Loucy (cell line): ENCODE data around the gene DLG1.

Experiments
- H2AFZ ChIP-seq: fragments of 200-600 bp; sonication (generic); 2 replicates; pipeline ENCODE4 v1.6.0; 2016; ENCODE audit warnings: antibody characterized with exemption, mild to moderate bottlenecking, low read length, moderate library complexity
- H3F3A ChIP-seq: fragments of 200-600 bp; 2 replicates; pipeline ENCODE4 v1.6.0; 2016; ENCODE audit warnings: antibody characterized with exemption, low read depth, mild to moderate bottlenecking
- H3K27me3 ChIP-seq: fragments of 200-600 bp; sonication (generic); 2 replicates; pipeline ENCODE4 v1.6.1; 2014; ENCODE audit warnings: low read length, mild to moderate bottlenecking; ENCODE audit not compliant: insufficient read depth, poor library complexity, severe bottlenecking
- H3K36me3 ChIP-seq: fragments of 200-600 bp; sonication (generic); 2 replicates; pipeline ENCODE4 v1.6.1; 2016; ENCODE audit warnings: low read length; ENCODE audit not compliant: insufficient read depth
- H3K4me1 ChIP-seq: fragments of 200-600 bp; sonication (generic); 2 replicates; pipeline ENCODE4 v1.5.1; 2014; ENCODE audit warnings: low read length, mild to moderate bottlenecking; ENCODE audit not compliant: insufficient read depth, poor library complexity, severe bottlenecking
- H3K4me2 ChIP-seq: fragments of 200-600 bp; sonication (generic); 2 replicates; pipeline ENCODE4 v1.6.0; 2014; ENCODE audit warnings: antibody characterized with exemption, low read length, low read depth, mild to moderate bottlenecking; ENCODE audit not compliant: poor library complexity, severe bottlenecking
- H3K4me3 ChIP-seq: fragments of 200-600 bp; sonication (generic); 2 replicates; pipeline ENCODE4 v1.5.1; 2014; ENCODE audit warnings: low read length, mild to moderate bottlenecking, mixed read lengths; ENCODE audit not compliant: poor library complexity, severe bottlenecking
- H3K79me2 ChIP-seq: fragments of 200-600 bp; sonication (generic); 2 replicates; pipeline ENCODE4 v1.6.1; 2014; ENCODE audit warnings: low read length; ENCODE audit not compliant: insufficient read depth
- H3K9ac ChIP-seq: fragments of 200-600 bp; sonication (generic); 2 replicates; pipeline ENCODE4 v1.6.0; 2014; ENCODE audit warnings: mild to moderate bottlenecking, low read depth, low read length, moderate library complexity; ENCODE audit not compliant: poor library complexity, severe bottlenecking
- H3K9me2 ChIP-seq: fragments of 200-600 bp; sonication (generic); replicated peaks from 2 replicates; pipeline ENCODE4 v1.6.1; 2016; ENCODE audit warnings: low read depth, low read length, mixed read lengths
- H3K9me3 ChIP-seq: fragments of 200-600 bp; sonication (generic); 2 replicates; pipeline ENCODE4 v1.6.1; 2014; ENCODE audit warnings: mild to moderate bottlenecking, antibody characterized with exemption, low read length, low read depth; ENCODE audit not compliant: insufficient read depth
- H4K20me1 ChIP-seq: fragments of 200-600 bp; sonication (generic); 2 replicates; pipeline ENCODE4 v1.6.0; 2014; ENCODE audit warnings: antibody characterized with exemption, low read length, mild to moderate bottlenecking; ENCODE audit not compliant: insufficient read depth, poor library complexity, severe bottlenecking
- CTCF ChIP-seq: fragments of 200-600 bp; sonication (generic); conservative IDR thresholded peaks from 2 replicates; pipeline ENCODE4 v1.5.1; 2014; ENCODE audit warnings: mild to moderate bottlenecking, antibody characterized with exemption, low read length
- EZH2phosphoT487 ChIP-seq: fragments of 200-600 bp; IDR thresholded peaks from 2 replicates; pipeline ENCODE4 v1.6.1; 2018; ENCODE audit warnings: antibody characterized with exemption, mild to moderate bottlenecking, moderate library complexity, borderline replicate concordance

The DLG1 gene

DNA sequence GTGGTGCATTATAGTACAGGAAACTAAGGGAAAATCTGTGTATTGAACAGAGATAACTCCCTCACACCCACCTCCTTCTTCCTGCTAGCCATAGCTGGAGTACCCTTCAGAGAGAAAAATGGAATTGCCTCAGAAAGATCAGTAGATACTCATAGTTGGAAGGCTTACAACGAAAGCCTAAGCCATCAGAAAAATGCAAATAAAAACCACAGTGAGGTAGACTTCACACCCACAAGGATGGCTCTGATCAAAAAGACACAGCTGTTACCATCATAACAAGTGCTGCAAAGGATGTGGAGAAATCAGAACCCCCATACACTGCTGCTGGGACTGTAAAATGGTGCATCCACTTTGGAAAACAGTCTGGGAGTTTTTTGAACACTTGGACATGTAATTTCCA is 7.4 kb upstream of the DLG1 start:
- no peaks in the 10 kb centered on the region for H3K9me3 ChIP-seq
- no peaks in the 10 kb centered on the region for H3K27me3 ChIP-seq
- no peak overlapping the region for H3K9ac ChIP-seq
- TF ChIP-seq CTCF, result no peak
- no peak for TF ChIP-seq EZH2phosphoT487
- H3K4me2 ChIP-seq, result no peak overlapping the region
- H3K4me3 ChIP-seq, result no peak overlapping the region
- H3K9me2 ChIP-seq, result no peaks in the 10 kb centered on the region
- no peaks in the 10 kb centered on the region for H3F3A ChIP-seq
- no peak overlapping the region for H2AFZ ChIP-seq
- H4K20me1 ChIP-seq, result no peaks in the 10 kb centered on the region
- no peaks in the 10 kb centered on the region for H3K79me2 ChIP-seq
- H3K4me1 ChIP-seq, result peaks cover 19% of the 10 kb centered on the region
- no peaks in the 10 kb centered on the region for H3K36me3 ChIP-seq

- Histone ChIP-seq H3K79me2 (no peaks in the 10 kb centered on the region), H3K9me2 (no peaks in the 10 kb centered on the region), H3K4me3 (no peak overlapping the region), H3K9ac (no peak overlapping the region), H3K4me1 (peaks cover 23% of the 10 kb centered on the region), H3K27me3 (no peaks in the 10 kb centered on the region), H3F3A (no peaks in the 10 kb centered on the region), H2AFZ (no peak overlapping the region), H3K36me3 (no peaks in the 10 kb centered on the region), H4K20me1 (no peaks in the 10 kb centered on the region), H3K4me2 (no peak overlapping the region), H3K9me3 (no peaks in the 10 kb centered on the region)
- TF ChIP-seq CTCF (no peak), EZH2phosphoT487 (no peak)
Measured at GRCh38 chr3:197303452-197303851, 5.0 kb upstream of the DLG1 start.

DNA sequence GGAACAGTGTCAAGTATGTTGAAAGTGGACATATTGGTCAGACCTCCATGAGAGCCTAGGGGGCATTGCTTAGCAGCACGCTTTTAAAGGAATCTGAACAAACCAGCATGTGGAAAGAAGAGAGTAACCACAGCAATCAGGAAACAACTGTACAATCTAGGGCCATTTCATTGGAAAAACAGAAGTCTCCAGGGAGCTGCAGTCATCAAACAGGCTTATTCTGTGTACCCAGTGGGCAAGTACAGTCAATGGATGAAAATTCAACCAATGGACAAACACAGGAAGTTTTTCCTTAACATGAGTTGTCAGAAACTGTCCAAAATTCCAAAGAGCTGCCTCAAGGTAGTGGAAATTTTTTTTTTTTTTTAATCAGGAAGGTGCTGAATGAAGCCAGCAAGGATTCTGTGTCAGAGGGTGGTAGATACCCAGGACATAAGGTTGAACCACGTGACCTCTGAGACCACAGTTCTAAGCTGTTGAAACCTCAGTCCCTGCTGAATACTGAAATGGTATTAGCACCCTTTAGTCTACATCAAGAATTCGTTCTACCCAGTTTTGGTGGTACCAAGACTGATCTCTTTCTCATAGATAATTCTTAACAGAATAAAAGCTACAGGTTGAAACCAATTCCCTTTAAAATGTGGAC is 4.4 kb upstream of the DLG1 start:
- H3F3A ChIP-seq, result no peaks in the 10 kb centered on the region
- TF ChIP-seq CTCF, result no peak
- no peak for TF ChIP-seq EZH2phosphoT487
- H3K9me2 ChIP-seq, result no peaks in the 10 kb centered on the region
- H3K4me3 ChIP-seq, result no peak overlapping the region
- H4K20me1 ChIP-seq, result no peaks in the 10 kb centered on the region
- no peak overlapping the region for H2AFZ ChIP-seq
- no peak overlapping the region for H3K4me2 ChIP-seq
- peaks cover 23% of the 10 kb centered on the region for H3K4me1 ChIP-seq
- peaks cover under 1% of the 10 kb centered on the region; the same call in 1 of the 2 replicates for H3K79me2 ChIP-seq
- H3K9me3 ChIP-seq, result no peaks in the 10 kb centered on the region
- no peaks in the 10 kb centered on the region for H3K36me3 ChIP-seq
- no peaks in the 10 kb centered on the region for H3K27me3 ChIP-seq
- no peak overlapping the region for H3K9ac ChIP-seq
